Epidermal melanocyte (primary cell): Measurements from ENCODE around the gene TSR3.

Source experiments
- DNase-seq: peaks from one replicate; pipeline ENCODE4 v3.0.0; 2011; ENCODE audit warnings: low spot score; ENCODE audit not compliant: insufficient read length

The TSR3 gene

DNA sequence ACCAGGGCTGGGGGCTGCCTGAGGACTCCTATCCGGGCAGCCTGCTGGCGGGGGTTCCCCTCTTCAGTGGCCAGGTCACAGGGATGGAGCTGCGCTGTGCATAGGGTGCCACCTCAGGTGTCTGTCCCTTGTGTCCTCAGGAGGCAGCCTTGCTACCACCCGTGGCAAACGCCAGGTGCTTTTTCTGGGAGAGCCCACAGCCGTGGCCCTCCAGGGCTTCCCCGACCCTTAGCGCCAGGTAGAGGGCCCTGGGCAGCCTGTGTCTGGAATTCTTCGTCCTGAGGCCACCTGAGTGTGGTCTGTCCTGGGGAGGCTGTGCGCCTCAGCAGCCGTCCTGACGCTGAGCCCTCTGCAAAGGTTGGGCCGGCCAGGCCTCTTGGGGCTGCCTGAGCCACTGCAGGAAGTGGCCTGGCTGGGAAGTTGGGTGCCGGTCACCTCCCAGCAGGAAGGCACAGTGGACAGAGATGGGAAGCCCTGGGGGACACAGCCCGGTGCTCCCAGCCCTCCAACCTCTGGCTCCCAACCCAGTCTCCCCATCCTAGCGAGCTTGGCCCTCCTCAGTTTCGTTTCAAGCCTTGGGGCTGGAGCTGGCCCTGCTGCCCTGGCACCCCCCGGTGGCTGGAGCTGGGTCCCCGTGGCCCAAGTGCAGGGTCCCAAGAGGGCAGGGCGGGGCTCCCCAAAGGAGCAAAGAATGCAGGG, 25.9 kb downstream of the TSR3 start:
- DNase-seq, result no peak

- no peak for DNase-seq
These were observed 26.4 kb downstream of the TSR3 start for GRCh38 chr16:1325261-1325660.

DNA sequence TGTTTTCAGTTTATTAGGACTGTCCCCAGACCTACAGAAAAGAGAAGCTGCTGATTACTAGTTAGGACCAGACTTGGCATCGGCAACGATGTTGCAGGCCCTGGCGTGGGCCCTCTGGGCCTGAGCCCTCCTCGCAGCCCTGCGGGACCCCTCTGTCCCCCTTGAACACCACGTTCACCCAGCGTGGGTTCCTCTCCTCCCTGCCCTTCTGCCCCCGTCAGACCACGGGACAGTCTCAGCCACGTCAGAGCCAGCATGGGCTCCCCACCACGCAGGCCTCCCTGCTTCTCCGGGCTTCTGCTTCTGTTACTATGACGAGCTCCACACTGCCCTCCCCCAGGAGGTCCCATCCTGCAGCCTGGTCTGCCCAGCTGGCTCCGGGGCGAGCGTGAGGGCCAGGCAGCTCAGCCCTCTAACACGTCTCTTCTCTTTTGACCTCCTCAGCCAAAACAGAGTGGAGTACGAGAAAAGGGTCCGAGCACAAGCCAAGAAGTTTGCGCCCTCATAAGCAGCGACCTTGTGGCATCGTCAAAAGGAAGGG, 27.3 kb downstream of the TSR3 start:
- no peak for DNase-seq

DNA sequence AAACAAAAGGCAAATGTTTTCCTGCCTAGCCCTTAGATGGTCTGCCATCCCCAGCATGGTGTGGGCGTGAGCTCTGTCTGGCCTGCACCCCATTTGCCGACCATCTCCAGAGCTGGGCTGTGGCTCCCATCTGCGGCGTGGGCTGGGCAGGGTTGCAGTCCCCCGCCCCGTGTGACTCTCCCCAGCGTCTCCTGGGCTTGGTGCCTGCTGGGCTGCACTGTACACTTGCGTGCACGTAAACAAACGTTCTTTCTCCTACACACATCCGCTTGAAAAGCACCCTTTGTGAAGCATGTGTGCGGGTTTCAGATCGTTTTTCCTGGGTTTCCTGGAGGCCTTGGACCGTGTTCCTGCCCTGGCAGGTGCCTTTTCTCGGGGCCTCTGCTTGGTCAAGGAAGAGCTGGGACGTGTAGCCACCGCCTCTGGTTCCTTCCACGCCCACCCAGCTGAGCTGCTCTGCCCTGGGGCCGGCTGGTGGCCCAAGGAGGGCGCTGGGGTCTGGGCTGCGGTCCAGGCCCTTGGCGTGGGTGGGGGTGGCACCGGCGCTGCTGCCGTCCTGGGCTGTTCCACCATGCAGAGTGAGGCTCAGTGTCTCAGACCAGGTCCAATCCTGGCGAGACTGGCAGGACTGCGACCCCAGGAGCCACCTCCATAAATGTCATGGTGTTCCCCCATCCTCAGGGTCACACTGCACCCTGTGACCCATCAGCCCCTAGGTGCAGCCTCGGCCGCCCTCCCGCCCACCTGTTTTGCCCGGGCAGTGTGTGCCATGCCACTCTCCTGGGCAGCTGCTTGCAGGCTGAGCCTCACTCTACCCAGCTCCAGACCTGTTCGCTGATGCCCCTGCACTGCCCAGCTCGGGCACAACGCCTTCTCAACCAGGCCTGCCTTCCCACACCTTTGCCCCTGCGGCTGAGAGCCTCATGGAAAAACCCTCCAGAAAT, 28.1 kb downstream of the TSR3 start:
- DNase-seq, result no peak

- DNase-seq, result no peak
These were observed 29.3 kb downstream of the TSR3 start for GRCh38 chr16:1322407-1322806.

- DNase-seq, result no peak
These were observed 30.9 kb downstream of the TSR3 start for GRCh38 chr16:1320658-1321240.

DNA sequence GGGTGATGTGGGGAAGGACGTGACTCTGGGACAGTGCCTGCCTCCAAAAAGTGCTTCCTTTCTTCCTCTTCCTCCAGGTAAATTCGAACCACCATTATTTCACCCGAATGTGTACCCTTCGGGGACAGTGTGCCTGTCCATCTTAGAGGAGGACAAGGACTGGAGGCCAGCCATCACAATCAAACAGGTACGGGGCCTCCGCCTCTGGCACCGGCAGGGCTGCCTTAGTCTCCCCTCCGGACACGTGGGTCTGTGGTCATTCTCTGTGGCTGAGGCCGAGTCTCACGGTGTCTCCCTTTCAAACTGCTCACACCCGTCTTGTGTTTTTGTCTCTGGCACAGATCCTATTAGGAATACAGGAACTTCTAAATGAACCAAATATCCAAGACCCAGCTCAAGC, 31.6 kb downstream of the TSR3 start:
- DNase-seq, result no peak

- DNase-seq, result no peak
These were observed 32.6 kb downstream of the TSR3 start for GRCh38 chr16:1319041-1319440.

- DNase-seq, result no peak
These were observed 33.5 kb downstream of the TSR3 start for GRCh38 chr16:1318268-1318545.

DNA sequence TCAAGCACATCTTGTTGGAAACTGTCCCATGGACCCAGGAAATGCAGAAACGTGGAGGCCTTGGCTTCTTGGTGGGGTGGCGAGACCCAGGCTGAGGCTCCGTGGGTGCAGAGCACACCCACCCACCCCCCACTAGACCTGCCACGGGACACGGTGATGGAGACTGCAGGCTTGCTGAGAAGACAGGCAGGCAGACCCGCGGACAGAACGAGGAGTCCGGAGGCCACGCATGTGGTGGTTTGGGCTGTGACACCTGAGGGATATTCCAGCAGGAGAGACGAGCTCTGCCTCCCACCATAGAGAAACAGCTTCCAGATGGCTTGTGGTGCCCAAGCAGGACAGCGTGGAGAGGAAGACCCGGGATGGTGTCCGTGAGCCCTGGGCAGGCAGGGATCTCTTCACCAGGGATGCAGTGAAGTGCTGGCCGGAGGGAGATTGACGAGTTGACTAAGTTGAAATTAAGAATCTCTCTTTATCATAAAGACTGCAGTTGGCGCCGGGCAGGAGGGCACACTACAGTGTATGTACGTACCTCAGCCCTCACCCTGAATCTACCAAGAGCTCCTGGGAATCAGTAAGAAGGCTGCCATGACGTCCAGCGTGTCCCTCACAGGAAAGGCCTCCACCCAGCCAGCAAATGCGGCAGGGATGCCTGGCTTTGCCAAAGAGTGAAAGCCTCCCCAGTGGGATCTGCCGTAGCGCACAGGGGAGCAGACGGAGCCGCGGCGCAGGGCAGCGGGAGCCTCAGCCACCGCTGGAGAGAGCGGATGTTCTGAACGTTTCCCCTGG, 34.0 kb downstream of the TSR3 start:
- DNase-seq, result no peak

DNA sequence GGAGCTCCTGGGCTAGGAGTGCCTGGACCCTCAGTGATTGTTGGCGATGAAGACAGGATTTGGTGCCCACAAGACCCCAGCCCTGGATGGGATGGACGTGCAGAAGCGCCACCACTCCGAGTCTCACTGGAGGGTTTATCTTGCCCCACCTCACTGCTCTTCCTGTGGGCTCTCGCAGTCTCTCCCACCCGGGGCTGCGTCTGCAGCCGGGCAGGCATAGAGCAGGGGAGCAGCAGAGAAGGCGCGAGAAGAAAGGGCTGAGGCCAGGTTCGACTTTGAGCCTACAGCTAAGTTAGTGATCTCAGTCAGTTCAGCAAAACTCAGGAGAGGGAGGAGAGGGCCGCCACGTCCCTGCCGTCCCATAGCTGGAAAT, 35.7 kb downstream of the TSR3 start:
- no peak for DNase-seq

- no peak for DNase-seq
These were observed 36.3 kb downstream of the TSR3 start for GRCh38 chr16:1315081-1316032.

GRCh38 chr16:1314399-1315068, 37.1 kb downstream of the TSR3 start:
- no peak for DNase-seq

- no peak for DNase-seq
These were observed 37.8 kb downstream of the TSR3 start for GRCh38 chr16:1313721-1314369.

DNA sequence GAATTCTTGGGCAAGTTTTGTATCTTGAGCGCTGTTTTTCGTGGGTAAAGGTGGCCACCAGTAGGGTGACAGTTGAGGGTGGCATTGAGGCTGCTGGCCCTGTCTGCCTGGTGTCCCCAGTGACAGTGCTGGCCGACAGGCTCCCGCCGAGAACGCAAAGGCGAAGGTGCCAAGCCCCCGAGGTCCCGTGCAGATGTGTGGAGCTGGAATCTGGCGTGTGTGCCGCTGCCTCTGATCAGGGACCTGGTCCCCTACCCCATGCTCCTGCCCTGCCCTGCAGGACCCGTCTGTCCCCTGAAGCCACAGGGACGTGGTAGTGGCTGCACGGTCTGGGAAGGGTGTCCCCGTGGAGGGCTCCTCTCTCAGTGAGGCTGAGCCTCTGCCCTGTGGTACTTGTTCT, 38.8 kb downstream of the TSR3 start:
- DNase-seq, result no peak

GRCh38 chr16:1312467-1312816, 39.2 kb downstream of the TSR3 start:
- no peak for DNase-seq

GRCh38 chr16:1311738-1312466, 39.8 kb downstream of the TSR3 start:
- peak; percentile 48 for DNase-seq

DNA sequence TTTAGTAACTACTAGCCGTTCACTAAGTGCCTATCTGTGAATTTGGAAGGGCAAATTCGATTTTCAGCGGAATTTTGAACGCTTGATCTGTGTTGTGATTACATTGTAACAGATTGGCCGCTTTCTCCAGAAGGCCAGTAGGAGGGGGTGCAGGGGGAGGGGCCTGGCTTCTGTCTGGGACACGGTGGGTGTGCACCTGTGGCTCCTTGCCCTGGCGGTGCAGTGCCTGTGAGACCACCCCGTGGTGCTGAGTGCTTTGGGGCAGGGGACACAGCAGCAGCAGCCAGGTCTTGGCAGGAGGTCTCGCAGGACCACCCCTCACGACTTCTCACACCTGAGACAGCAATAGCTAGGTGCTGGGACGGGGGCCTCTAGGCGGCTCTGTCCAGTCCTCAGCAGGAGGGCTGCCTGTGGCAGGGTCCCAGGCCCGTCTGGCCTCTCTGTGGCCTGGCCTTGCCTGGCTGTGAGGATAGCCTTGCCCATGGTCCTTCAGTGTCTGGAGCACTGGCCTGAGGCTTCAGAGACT, 40.4 kb downstream of the TSR3 start:
- no peak for DNase-seq

GRCh38 chr16:1310832-1311200, 40.9 kb downstream of the TSR3 start:
- no peak for DNase-seq
